Measurements from ENCODE around the gene FHIT.

DNA sequence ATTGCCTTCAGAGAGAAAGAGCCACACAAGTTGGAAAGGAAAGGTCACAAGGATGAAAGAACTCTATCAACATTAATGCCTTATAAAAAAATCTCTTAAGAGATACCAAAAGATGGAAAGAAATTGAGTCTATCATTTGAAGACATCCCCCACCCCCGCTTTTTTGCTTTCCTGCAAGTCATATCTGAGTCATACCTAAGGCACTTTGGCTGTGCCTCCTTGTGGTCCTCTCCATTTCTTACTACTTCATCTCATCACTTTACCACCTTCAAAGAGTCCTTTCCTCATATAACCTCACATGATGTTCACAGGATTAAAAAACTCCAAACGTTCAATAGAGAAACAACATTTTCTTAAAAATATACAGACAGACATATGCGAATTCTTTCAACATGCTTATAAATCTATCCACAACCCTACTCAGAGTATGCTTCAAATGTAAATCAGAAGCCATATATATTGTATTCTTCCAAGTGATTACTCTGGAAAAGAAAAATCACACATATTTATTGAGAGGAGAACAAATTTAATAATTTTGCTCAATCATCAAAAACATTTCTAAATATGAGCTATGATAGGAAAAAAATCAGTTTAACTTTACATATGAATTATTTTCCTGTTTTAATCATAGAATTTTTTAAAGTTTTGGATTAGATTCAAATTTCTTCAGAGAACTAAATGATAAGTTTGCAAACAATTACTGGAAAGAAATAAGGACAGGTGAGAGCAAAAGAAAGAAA is 1197.6 kb downstream of the FHIT start:
- TF ChIP-seq, protein P1, sequence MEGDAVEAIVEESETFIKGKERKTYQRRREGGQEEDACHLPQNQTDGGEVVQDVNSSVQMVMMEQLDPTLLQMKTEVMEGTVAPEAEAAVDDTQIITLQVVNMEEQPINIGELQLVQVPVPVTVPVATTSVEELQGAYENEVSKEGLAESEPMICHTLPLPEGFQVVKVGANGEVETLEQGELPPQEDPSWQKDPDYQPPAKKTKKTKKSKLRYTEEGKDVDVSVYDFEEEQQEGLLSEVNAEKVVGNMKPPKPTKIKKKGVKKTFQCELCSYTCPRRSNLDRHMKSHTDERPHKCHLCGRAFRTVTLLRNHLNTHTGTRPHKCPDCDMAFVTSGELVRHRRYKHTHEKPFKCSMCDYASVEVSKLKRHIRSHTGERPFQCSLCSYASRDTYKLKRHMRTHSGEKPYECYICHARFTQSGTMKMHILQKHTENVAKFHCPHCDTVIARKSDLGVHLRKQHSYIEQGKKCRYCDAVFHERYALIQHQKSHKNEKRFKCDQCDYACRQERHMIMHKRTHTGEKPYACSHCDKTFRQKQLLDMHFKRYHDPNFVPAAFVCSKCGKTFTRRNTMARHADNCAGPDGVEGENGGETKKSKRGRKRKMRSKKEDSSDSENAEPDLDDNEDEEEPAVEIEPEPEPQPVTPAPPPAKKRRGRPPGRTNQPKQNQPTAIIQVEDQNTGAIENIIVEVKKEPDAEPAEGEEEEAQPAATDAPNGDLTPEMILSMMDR (IDR thresholded peaks at IDR 0.05) = no peak
- TF ChIP-seq POLR2A (IDR thresholded peaks at IDR 0.05) (no peak), EP300 (IDR thresholded peaks at IDR 0.05) (no peak)
